Activated naive CD8-positive, alpha-beta T cell (primary cell): ENCODE measurements around the gene NCKIPSD.

ENCODE experiments used
- H3K27ac Mint-ChIP-seq: one replicate; pipeline ENCODE4 v1.8.0; 2021; ENCODE audit warnings: mixed read lengths
- H3K27me3 Mint-ChIP-seq: one replicate; pipeline ENCODE4 v1.8.0; 2021; ENCODE audit warnings: mixed read lengths
- H3K36me3 Mint-ChIP-seq: one replicate; pipeline ENCODE4 v1.8.0; 2021; ENCODE audit warnings: mixed read lengths
- H3K4me1 Mint-ChIP-seq: one replicate; pipeline ENCODE4 v1.8.0; 2021; ENCODE audit warnings: low read depth, mixed read lengths
- H3K4me3 Mint-ChIP-seq: one replicate; pipeline ENCODE4 v1.8.0; 2021; ENCODE audit warnings: mild to moderate bottlenecking, mixed read lengths
- H3K9me3 Mint-ChIP-seq: one replicate; pipeline ENCODE4 v1.8.0; 2021; ENCODE audit warnings: low read depth, mixed read lengths

Gene NCKIPSD

GRCh38 chr3:48708481-48708889, 22.8 kb upstream of the NCKIPSD start:
- H3K4me3 Mint-ChIP-seq, result no peak overlapping the region
- H3K4me1 Mint-ChIP-seq, result peaks cover 54% of the 10 kb centered on the region
- H3K27me3 Mint-ChIP-seq, result no peaks in the 10 kb centered on the region
- H3K27ac Mint-ChIP-seq, result peak overlapping the region; percentile 72
- H3K36me3 Mint-ChIP-seq, result peaks cover 3% of the 10 kb centered on the region
- no peaks in the 10 kb centered on the region for H3K9me3 Mint-ChIP-seq

DNA sequence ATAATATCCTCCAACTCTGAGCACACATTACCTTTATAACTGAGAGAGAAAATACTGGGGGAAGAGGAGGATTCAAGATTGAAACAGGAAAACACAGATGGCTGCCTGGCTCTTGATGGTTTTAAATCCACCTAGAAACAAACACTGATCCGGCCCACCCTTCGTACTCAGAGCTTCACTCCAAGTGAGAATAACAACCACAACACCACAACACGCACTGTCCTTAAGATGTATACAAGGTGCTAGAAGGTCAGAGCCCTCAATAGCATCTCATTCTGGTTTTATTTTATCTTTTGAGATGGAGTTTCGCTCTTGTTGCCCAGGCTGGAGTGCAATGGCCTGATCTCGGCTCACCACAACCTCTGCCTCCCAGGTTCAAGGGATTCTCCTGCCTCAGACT, 21.4 kb upstream of the NCKIPSD start:
- H3K36me3 Mint-ChIP-seq, result peaks cover 4% of the 10 kb centered on the region
- peaks cover 58% of the 10 kb centered on the region for H3K4me1 Mint-ChIP-seq

GRCh38 chr3:48702320-48702920, 16.7 kb upstream of the NCKIPSD start:
- no peak overlapping the region for H3K4me3 Mint-ChIP-seq
- no peaks in the 10 kb centered on the region for H3K27me3 Mint-ChIP-seq
- peaks cover 4% of the 10 kb centered on the region for H3K36me3 Mint-ChIP-seq
- no peaks in the 10 kb centered on the region for H3K9me3 Mint-ChIP-seq
- H3K4me1 Mint-ChIP-seq, result peaks cover 43% of the 10 kb centered on the region
- H3K27ac Mint-ChIP-seq, result peak overlapping the region; percentile 36

More for the DNA sequence above, 21.4 kb upstream of the NCKIPSD start:
- Mint-ChIP-seq H3K27ac (peak overlapping the region; percentile 28), H3K9me3 (no peaks in the 10 kb centered on the region), H3K27me3 (no peaks in the 10 kb centered on the region), H3K4me3 (no peak overlapping the region)

- no peaks in the 10 kb centered on the region for H3K27me3 Mint-ChIP-seq
- H3K27ac Mint-ChIP-seq, result no peak overlapping the region
- peaks cover 43% of the 10 kb centered on the region for H3K4me1 Mint-ChIP-seq
- H3K9me3 Mint-ChIP-seq, result no peaks in the 10 kb centered on the region
- H3K36me3 Mint-ChIP-seq, result peaks cover 4% of the 10 kb centered on the region
- H3K4me3 Mint-ChIP-seq, result no peak overlapping the region
Measured at GRCh38 chr3:48700731-48701405, 15.2 kb upstream of the NCKIPSD start.

DNA sequence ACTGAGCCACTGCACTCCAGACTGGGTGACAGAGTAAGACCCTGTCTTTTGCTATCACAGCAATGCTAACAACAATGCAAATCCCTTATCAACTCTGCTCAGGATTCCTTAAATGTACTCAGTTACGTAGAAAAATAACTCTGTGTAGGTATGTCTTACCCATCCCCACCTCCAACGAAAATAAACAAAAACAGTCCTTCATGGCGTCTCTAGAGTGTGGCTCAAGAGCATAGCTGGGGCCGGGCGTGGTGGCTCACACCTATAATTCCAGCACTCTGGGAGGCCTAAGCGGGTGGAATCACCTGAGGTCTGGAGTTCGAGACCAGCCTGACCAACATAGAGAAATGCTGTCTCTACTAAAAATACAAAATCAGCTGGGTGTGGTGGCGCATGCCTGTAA, 13.2 kb upstream of the NCKIPSD start:
- Mint-ChIP-seq H3K36me3 (peaks cover 2% of the 10 kb centered on the region), H3K27me3 (no peaks in the 10 kb centered on the region), H3K4me3 (no peak overlapping the region), H3K4me1 (peaks cover 42% of the 10 kb centered on the region), H3K9me3 (no peaks in the 10 kb centered on the region), H3K27ac (peak overlapping the region; percentile 22)

GRCh38 chr3:48697952-48698351, 12.2 kb upstream of the NCKIPSD start:
- Mint-ChIP-seq H3K27me3 (no peaks in the 10 kb centered on the region), H3K4me3 (no peak overlapping the region), H3K27ac (peak overlapping the region; percentile 16), H3K4me1 (peaks cover 40% of the 10 kb centered on the region), H3K36me3 (peaks cover 2% of the 10 kb centered on the region), H3K9me3 (no peaks in the 10 kb centered on the region)

GRCh38 chr3:48696601-48697000, 10.9 kb upstream of the NCKIPSD start:
- Mint-ChIP-seq H3K27me3 (no peaks in the 10 kb centered on the region), H3K36me3 (no peaks in the 10 kb centered on the region), H3K27ac (peak overlapping the region; percentile 5), H3K9me3 (no peaks in the 10 kb centered on the region), H3K4me1 (peaks cover 30% of the 10 kb centered on the region), H3K4me3 (no peak overlapping the region)

GRCh38 chr3:48696156-48696555, 10.4 kb upstream of the NCKIPSD start:
- Mint-ChIP-seq H3K27ac (peak overlapping the region; percentile 5), H3K9me3 (no peaks in the 10 kb centered on the region), H3K27me3 (no peaks in the 10 kb centered on the region), H3K36me3 (no peaks in the 10 kb centered on the region), H3K4me3 (no peak overlapping the region), H3K4me1 (peaks cover 30% of the 10 kb centered on the region)

- H3K4me3 Mint-ChIP-seq, result no peak overlapping the region
- no peaks in the 10 kb centered on the region for H3K9me3 Mint-ChIP-seq
- peaks cover 29% of the 10 kb centered on the region for H3K4me1 Mint-ChIP-seq
- no peak overlapping the region for H3K27ac Mint-ChIP-seq
- H3K36me3 Mint-ChIP-seq, result no peaks in the 10 kb centered on the region
- H3K27me3 Mint-ChIP-seq, result no peaks in the 10 kb centered on the region
Measured at GRCh38 chr3:48695393-48695753, 9.7 kb upstream of the NCKIPSD start.

DNA sequence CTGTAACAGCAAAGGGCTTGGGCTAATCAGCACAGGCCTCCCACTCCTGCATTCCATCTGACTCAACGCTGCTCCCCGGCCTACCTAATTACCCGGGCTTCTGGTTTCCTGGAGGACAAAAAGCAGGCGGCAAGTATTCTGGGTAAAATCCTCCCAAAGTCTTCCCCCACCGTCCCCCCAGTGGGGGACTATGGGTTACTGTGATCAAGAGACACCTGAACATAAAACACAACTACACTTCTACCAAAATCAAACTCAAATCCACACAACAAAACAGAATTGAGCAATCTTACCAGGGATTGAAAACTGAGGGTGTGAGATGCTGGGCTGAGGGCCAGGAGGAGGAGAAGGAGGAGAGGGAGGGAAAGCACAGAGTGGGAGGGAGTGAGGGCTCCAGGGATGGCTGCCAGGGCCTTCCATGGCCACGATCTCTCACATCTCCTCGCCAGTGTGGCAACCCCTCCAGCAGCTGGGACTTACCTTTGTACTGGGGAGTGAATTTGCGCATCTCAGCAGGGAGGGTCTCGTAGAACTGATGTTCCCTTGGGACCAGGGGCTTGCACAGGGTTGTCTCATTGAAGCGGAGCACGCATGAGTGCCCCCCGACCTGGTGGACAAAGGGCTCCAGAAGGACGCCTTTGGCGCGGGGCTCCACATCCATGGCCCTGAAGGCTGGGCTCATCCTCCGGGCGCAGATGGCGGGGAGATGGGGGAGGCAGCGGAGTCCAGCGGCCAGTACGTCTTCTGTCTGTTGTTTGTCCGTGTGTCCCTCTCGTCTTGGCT, 9.1 kb upstream of the NCKIPSD start:
- H3K9me3 Mint-ChIP-seq, result no peaks in the 10 kb centered on the region
- peak overlapping the region; percentile 17 for H3K27ac Mint-ChIP-seq
- no peaks in the 10 kb centered on the region for H3K27me3 Mint-ChIP-seq
- H3K4me3 Mint-ChIP-seq, result no peak overlapping the region
- no peaks in the 10 kb centered on the region for H3K36me3 Mint-ChIP-seq
- peaks cover 24% of the 10 kb centered on the region for H3K4me1 Mint-ChIP-seq

DNA sequence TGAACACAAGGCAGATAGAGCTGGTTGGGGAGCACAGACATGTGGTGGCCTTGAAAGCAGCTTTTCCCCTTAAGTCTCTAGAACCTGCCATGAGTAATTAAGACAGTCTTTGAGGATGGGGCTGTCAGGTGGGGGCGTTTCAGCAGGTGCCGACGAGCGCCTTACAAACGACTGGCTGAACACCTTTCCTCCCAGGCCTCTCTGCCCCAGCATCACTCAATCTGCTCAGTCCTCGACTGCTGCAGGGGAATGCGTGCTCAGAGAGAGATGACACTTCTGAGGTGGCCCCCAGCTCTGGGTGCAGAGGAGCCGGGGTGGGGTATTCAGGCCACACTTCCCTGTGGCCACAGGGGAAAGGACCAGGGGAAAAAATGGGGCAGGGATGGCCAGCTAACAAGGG, 8.1 kb upstream of the NCKIPSD start:
- Mint-ChIP-seq H3K4me3 (no peak overlapping the region), H3K27ac (no peak overlapping the region), H3K27me3 (no peaks in the 10 kb centered on the region), H3K9me3 (no peaks in the 10 kb centered on the region), H3K36me3 (no peaks in the 10 kb centered on the region), H3K4me1 (peaks cover 18% of the 10 kb centered on the region)

GRCh38 chr3:48692551-48692950, 6.8 kb upstream of the NCKIPSD start:
- H3K27ac Mint-ChIP-seq, result no peak overlapping the region
- H3K9me3 Mint-ChIP-seq, result no peaks in the 10 kb centered on the region
- no peaks in the 10 kb centered on the region for H3K36me3 Mint-ChIP-seq
- no peak overlapping the region for H3K4me3 Mint-ChIP-seq
- H3K4me1 Mint-ChIP-seq, result peaks cover 11% of the 10 kb centered on the region
- no peaks in the 10 kb centered on the region for H3K27me3 Mint-ChIP-seq

DNA sequence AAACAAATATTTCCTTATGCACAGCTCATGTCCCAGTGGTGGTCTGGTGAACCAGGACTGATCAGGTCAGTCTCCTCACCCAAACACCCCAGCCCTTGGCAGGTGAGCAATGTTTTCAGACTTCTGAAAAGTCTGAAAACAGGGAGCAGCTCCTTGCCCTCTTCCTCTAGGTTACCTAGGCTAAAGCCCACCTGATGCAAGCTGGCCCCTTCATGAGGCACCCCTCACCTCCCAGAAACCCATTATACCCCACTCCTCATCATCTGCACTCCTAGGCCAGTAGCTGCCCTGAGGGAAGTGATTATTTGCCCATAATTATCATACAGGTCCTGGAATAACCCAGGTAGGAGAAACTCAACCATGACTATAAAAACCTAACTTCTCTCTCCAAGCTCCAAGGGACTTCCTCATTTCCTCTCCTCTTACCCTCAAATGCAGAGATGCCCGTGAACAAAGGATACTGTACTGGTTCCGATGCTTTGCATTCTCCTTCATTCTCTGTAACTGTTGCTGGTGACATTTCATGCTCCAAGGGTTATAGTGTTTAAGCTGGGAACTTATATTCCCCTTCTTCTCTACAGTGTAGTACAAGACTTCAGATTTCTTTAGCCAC, 5.2 kb upstream of the NCKIPSD start:
- Mint-ChIP-seq H3K4me3 (no peak overlapping the region), H3K27ac (peak overlapping the region; percentile 37), H3K36me3 (no peaks in the 10 kb centered on the region), H3K27me3 (no peaks in the 10 kb centered on the region), H3K9me3 (no peaks in the 10 kb centered on the region), H3K4me1 (peaks cover 7% of the 10 kb centered on the region)

DNA sequence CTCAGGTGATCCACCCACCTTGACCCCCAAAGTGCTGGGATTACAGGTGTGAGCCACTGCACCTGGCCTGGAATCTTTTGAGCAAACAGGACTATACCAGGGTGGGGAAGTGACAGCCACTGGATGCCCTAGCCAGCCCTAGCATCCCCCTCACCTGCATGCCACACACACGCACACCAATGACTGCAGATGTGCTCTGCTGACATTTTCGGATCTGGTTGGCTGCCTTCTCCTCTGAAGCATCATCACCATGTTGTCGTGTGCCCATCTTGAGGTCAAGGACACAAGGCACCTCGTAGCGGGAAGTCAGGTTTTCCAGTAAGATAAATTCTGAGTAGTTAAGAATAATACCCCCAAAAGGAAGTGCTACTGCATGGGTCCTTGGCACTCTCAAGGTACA, 3.7 kb upstream of the NCKIPSD start:
- no peak overlapping the region for H3K27ac Mint-ChIP-seq
- H3K36me3 Mint-ChIP-seq, result no peaks in the 10 kb centered on the region
- peaks cover 11% of the 10 kb centered on the region for H3K4me1 Mint-ChIP-seq
- H3K4me3 Mint-ChIP-seq, result no peak overlapping the region
- no peaks in the 10 kb centered on the region for H3K27me3 Mint-ChIP-seq
- no peaks in the 10 kb centered on the region for H3K9me3 Mint-ChIP-seq

DNA sequence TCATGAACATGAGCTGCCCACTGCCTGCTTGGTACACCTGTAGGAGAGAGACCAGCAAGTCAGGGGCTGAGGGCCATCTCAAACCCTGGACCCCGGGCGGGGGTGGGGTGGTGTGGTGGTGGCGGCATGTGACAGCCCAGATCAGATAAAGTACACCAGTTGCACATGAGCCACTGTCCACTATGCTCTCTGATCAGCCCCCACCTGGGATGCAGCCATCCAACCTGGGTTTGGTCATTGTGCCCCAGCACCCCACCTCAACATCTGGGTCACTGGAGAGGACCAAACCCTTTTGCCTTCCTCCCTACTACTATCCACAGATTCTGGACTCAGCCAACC, 3.0 kb upstream of the NCKIPSD start:
- peaks cover 16% of the 10 kb centered on the region for H3K4me1 Mint-ChIP-seq
- no peaks in the 10 kb centered on the region for H3K27me3 Mint-ChIP-seq
- no peaks in the 10 kb centered on the region for H3K9me3 Mint-ChIP-seq
- no peak overlapping the region for H3K27ac Mint-ChIP-seq
- H3K4me3 Mint-ChIP-seq, result no peak overlapping the region
- H3K36me3 Mint-ChIP-seq, result no peaks in the 10 kb centered on the region
